Ishikawa (cell line): ENCODE data around the gene CRYBG2.

Experiments used
- CEBPB ChIP-seq: IDR thresholded peaks from 2 replicates; pipeline ENCODE4 v1.6.1; 2012
- CREB1 ChIP-seq: IDR thresholded peaks from 2 replicates; pipeline ENCODE4 v1.6.1; 2012; ENCODE audit warnings: low read depth
- EGR1 ChIP-seq: IDR thresholded peaks from 2 replicates; pipeline ENCODE4 v1.6.1; 2012
- EP300 ChIP-seq: IDR thresholded peaks from 2 replicates; pipeline ENCODE4 v1.6.1; 2012; ENCODE audit warnings: borderline replicate concordance
- FOXM1 ChIP-seq: IDR thresholded peaks from 2 replicates; pipeline ENCODE4 v1.6.1; 2012; ENCODE audit warnings: low read depth, borderline replicate concordance
- NFIC ChIP-seq: IDR thresholded peaks from 2 replicates; pipeline ENCODE4 v1.6.1; 2012
- RAD21 ChIP-seq: IDR thresholded peaks from 2 replicates; pipeline ENCODE4 v1.6.1; 2012; ENCODE audit warnings: low read depth
- TAF1 ChIP-seq: IDR thresholded peaks from 2 replicates; pipeline ENCODE4 v1.6.1; 2012; ENCODE audit warnings: low read depth, mild to moderate bottlenecking
- TCF12 ChIP-seq: IDR thresholded peaks from 2 replicates; pipeline ENCODE4 v1.6.1; 2012; ENCODE audit warnings: low read depth
- TEAD4 ChIP-seq: IDR thresholded peaks from 2 replicates; pipeline ENCODE4 v1.6.1; 2012
- YY1 ChIP-seq: IDR thresholded peaks from 2 replicates; pipeline ENCODE4 v1.6.1; 2012; ENCODE audit warnings: low read depth
- ZBTB7A ChIP-seq: IDR thresholded peaks from 2 replicates; pipeline ENCODE4 v1.6.1; 2012; ENCODE audit warnings: low read depth
- TF ChIP-seq, protein P1 (sequence below): IDR thresholded peaks from 2 replicates; pipeline ENCODE4 v1.6.1; 2012
- TF ChIP-seq, protein P2 (sequence below): IDR thresholded peaks from 2 replicates; pipeline ENCODE4 v1.6.1; 2012; ENCODE audit warnings: low read depth, mild to moderate bottlenecking
- TF ChIP-seq, protein P3 (sequence below): IDR thresholded peaks from 2 replicates; pipeline ENCODE4 v1.6.1; 2012

The CRYBG2 gene

DNA sequence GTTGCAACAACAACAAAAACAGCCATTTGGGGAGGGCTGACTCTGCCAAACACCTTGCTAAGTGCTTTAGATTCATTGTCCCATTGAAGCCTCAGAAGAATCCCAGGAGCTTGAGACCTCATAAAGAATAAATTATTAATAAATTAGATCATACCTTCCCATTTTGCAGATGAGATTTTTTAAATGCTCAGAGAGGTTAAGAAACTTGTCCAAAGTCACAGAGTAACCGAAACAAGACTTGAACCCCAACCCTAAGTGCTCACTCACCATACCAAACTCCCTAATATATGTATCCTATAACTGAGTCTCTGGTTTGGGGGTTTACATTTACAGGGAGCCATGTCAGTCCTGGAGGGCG lies 3.6 kb downstream of the CRYBG2 start:
- TF ChIP-seq NFIC (no peak), EGR1 (no peak), YY1 (no peak), FOXM1 (no peak), TCF12 (no peak), ZBTB7A (no peak), TEAD4 (no peak), RAD21 (no peak), CEBPB (no peak), TAF1 (no peak), EP300 (no peak), CREB1 (no peak)
- TF ChIP-seq, protein P1, sequence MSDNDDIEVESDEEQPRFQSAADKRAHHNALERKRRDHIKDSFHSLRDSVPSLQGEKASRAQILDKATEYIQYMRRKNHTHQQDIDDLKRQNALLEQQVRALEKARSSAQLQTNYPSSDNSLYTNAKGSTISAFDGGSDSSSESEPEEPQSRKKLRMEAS = no peak
- TF ChIP-seq, protein P2, sequence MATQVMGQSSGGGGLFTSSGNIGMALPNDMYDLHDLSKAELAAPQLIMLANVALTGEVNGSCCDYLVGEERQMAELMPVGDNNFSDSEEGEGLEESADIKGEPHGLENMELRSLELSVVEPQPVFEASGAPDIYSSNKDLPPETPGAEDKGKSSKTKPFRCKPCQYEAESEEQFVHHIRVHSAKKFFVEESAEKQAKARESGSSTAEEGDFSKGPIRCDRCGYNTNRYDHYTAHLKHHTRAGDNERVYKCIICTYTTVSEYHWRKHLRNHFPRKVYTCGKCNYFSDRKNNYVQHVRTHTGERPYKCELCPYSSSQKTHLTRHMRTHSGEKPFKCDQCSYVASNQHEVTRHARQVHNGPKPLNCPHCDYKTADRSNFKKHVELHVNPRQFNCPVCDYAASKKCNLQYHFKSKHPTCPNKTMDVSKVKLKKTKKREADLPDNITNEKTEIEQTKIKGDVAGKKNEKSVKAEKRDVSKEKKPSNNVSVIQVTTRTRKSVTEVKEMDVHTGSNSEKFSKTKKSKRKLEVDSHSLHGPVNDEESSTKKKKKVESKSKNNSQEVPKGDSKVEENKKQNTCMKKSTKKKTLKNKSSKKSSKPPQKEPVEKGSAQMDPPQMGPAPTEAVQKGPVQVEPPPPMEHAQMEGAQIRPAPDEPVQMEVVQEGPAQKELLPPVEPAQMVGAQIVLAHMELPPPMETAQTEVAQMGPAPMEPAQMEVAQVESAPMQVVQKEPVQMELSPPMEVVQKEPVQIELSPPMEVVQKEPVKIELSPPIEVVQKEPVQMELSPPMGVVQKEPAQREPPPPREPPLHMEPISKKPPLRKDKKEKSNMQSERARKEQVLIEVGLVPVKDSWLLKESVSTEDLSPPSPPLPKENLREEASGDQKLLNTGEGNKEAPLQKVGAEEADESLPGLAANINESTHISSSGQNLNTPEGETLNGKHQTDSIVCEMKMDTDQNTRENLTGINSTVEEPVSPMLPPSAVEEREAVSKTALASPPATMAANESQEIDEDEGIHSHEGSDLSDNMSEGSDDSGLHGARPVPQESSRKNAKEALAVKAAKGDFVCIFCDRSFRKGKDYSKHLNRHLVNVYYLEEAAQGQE = no peak
- TF ChIP-seq, protein P3, sequence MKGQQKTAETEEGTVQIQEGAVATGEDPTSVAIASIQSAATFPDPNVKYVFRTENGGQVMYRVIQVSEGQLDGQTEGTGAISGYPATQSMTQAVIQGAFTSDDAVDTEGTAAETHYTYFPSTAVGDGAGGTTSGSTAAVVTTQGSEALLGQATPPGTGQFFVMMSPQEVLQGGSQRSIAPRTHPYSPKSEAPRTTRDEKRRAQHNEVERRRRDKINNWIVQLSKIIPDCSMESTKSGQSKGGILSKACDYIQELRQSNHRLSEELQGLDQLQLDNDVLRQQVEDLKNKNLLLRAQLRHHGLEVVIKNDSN = no peak

DNA sequence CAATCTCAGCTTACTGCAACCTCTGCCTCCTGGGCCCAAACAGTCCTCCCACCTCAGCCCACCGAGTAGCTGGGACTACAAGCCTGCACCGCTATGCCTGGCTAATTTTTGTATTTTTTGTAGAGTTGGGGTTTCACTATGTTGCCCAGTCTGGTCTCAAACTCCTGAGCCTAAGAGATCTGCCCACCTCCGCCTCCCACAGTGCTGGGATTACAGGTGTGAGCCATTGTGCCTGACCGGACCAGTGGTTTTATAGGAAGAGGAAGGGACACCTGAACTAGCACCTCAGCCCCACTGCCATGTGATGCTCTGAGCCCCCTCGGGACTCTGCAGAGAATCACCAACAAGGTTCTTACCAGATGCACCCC lies 4.1 kb downstream of the CRYBG2 start:
- TF ChIP-seq TAF1 (no peak), YY1 (no peak), EGR1 (no peak), CEBPB (no peak)

DNA sequence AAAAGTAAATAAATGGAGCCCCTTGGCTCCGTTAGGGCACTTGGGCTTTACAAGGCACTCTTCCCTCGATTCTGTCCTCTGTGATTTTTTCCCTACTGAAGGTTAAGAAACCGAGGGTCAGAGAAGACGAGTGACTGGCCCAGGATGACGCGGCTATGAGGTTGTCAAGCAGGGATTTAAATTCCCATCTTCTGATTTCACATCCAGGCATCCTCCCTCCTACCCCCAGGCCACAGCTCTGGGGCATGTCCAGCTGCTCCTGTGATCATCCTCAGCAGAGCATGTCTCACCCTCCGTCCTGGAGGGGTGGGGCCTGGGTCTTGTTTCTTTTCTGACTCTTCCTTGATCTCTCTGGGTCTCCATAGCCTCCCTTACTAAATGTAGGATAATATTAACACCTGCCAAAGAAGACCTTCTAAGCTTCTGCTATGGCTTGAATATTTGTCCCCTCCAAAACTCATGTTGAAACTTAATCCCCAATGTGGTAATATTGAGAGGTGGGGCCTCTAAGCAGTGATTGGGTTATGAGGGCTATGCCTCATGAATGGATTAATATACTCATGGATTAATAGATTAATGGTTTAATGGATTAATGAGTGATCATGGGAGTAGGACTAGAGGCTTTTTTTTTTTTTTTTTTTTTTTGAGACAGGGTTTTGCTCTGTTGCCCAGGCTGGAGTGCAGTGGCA lies 4.6 kb downstream of the CRYBG2 start:
- TF ChIP-seq EGR1 (no peak), TAF1 (no peak), FOXM1 (no peak), RAD21 (no peak)
- TF ChIP-seq, protein P1 = no peak

DNA sequence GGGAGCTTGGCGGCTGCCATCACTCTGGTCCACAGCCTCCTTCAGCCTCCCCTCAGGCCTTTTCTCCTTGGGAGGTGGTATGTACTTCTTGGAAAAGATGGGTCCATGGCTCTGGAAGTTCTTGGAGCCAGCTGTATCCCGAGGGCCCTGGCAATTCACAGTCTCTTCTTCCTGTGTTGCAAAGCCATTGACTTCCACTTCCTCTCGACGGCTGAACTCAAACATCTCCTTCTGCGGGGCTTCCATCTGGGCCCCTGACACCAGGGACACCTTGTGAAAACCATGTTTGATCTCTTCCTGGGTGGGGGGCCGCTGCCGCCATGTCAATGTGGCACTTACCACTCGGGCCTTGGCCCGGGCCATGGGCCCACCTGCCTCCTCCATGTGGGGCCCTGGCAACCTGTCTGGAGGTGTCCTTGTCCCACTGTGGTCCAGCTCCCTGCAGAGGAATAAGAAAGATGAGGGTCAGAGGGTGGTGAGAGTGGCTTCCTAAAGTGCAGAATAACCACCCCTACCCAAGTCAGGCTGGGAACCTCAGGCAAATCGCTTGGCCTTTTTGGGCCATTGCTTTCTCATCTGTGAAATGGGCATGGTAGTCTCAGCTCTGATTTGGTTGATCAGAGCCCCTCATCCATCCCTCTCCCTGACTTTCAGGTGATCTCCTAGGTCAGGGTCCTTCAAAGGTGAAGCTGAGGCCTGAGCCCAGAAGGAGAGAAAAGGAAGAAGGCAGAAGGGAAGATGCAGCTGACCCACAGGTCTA lies 7.5 kb downstream of the CRYBG2 start:
- no peak for TF ChIP-seq ZBTB7A
- no peak for TF ChIP-seq TAF1
- no peak for TF ChIP-seq EP300
- TF ChIP-seq CEBPB = no peak
- TF ChIP-seq CREB1 = no peak
- TF ChIP-seq, protein P3 = no peak
- TF ChIP-seq TEAD4 = no peak
- TF ChIP-seq, protein P2 = no peak
- TF ChIP-seq TCF12 = no peak

DNA sequence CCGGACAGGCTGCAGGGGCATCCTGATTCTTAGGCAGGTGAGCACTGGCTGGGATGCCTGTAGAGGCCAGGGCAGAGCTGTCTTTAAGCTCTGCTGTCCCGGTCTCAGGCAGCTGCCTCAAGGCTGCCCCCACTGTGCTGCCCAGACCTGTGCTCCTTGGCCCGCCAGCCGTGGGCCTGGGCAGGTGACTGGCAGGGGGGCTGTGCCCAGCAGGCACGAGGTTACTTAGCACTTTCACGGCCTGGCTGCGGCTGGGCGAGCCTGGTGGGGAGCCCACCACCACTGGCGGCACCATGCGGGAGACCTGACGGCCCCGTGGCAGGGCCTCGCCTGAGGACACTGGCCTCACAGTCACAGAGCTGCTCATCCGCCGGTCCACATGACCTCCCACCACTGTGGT lies 8.2 kb downstream of the CRYBG2 start:
- TF ChIP-seq FOXM1 (no peak), TAF1 (no peak)

DNA sequence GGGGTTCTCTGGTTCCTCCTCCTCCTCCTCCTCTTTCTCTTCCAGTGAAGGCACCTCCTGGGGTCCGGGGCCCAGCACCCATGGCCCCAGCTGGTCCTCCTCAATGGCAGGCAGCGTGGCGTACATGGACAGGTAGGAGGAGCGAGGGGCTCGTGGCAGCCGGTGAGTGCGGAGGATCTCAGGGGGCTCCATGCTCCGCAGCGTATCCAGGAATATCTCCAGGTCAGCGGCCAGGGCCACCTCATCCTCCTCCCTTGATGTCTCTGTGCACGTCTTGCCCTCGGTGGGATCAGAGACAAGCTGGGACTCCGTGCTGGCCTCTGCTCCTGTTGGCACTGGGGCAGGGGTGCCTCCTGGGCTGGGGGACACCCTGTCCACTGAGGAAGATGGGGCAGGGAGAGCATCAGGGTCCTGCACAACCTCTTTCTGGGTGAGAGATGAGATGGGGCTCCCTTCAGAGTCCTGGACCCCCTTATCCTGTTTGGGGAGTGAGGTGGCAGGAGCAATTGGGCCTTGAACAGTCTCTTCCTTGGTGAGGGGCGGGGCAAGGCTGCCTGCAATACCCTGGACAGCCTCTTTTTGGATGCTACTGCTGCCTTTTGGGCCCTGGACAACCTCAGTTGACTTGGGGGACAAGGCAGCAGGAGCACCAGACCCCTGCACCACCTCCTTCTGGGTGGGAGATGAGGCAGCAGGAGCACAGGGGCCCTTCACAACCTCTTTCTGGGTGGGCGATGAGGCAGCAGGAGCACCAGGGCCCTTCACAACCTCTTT lies 9.6 kb downstream of the CRYBG2 start:
- TF ChIP-seq TEAD4 (no peak), TCF12 (no peak), EGR1 (no peak), ZBTB7A (no peak), EP300 (no peak), TAF1 (no peak)
